Measurements from ENCODE around the gene CPNE4. TPM values are rescaled to one million over a fixed set of nuclear protein-coding genes. Genes with fewer than 3 reads are reported as not detected.

The CPNE4 gene
- total RNA-seq, 2 donors from 2014 or later = 1.2 to 7.6 TPM

- ATAC-seq (no peak), DNase-seq (no peak)
- intact Hi-C loops (cut with DNase I) = no loop called here
These were observed 346.4 kb downstream of the CPNE4 start for GRCh38 chr3:131688370-131688769.

DNA sequence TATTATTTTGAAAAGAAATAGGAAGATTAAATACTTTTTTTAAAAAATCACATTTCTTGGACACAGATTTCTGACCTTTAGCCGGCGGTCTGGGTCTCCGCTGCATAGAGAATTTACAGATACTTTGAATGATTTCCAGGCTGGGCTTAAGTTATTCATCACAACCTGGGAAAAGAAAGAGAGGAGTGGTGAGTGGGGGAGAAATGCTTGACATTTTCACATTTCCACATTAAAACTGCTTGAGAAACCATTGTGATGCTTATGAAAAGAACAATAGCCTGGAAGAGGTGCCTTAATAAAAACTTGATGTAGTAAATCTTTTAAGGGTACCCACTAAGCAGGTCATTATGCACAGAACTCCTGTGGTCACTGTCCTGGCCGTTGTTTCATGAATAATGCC lies 365.2 kb downstream of the CPNE4 start:
- no peak for DNase-seq
- intact Hi-C loops (cut with DNase I) = no loop called here
- no peak for ATAC-seq

DNA sequence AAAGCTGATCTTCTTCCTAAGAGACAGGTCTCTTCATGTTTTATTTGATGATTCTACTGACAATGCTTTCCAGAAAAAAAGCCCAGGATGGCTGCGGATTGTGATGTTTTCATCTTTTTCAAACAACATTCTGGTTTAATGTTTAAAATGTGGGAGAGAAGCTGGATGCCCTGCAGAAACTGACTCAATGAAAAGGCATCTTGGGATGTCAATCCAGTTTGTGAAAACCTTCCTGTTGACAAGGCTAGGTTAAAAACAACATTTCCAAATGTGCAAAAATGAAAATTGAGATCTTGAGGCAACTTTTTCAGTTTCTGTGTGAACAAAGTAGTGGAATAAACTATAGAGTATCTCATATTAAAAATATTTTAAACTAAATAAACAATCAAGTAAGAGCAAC lies 376.0 kb downstream of the CPNE4 start:
- intact Hi-C loops (cut with DNase I) = no loop called here
- ATAC-seq = no peak
- no peak for DNase-seq

DNA sequence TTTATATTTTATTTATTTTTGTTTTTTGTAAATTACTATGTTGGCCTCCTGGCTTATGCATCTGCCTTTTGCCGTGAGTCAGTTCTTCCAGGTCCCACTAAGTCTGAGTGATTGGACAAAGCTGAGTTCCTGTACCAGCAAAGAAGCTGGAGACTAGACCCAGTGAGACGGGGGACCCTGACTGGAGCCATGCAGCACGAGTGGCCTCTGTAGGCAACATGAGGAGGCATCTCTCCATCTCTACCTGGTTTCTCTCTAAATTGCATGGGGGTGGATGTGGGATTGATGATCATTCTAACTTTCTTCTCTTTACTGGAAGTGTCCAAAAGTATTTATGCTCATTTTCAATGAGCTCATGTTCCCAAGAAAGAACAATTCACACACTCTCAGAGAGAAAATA lies 376.7 kb downstream of the CPNE4 start:
- intact Hi-C loops (cut with DNase I) = no loop called here
- ATAC-seq = no peak
- no peak for DNase-seq

GRCh38 chr3:131655070-131655690 lies 379.6 kb downstream of the CPNE4 start:
- ATAC-seq = no peak
- DNase-seq = no peak
- intact Hi-C loops (cut with DNase I) = no loop called here

GRCh38 chr3:131645638-131646037 lies 389.2 kb downstream of the CPNE4 start:
- no peak for ATAC-seq
- DNase-seq = no peak
- intact Hi-C loops (cut with DNase I) = no loop called here

DNA sequence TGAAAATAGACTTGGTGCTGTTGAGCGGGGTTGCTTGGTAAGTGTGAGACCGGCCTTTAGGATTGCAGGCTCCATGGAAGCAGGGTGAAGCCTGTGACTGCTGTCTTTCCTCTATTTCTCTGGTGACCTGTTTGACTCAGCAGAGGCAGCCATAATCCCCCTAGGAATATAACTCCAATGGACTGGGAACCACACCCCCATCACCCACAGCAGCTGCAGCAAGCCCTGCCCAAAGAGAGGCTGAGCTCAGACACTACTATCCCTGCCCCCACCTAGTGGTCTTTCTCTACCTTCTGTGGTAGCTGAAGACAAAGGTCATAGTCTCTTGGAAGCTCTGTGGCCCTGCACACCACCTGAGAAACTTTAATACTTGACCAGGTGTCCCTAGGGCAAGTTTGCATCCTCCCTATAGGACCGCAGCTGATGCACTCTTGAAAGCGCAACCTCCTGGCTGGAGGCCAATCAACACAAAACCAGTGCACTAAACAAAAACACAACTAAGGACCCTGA lies 398.5 kb downstream of the CPNE4 start:
- DNase-seq (no peak), ATAC-seq (no peak)
- intact Hi-C loops (cut with DNase I) = loop anchor here in 1 of 2 donors (10.0 kb wide), 1 partner anchor 62 kb away; no protein-coding TSS in a partner anchor

GRCh38 chr3:131630807-131631206 lies 404.0 kb downstream of the CPNE4 start:
- intact Hi-C loops (cut with DNase I) = loop anchor here in 1 of 2 donors (10.0 kb wide), 1 partner anchor 56 kb away; no protein-coding TSS in a partner anchor
- no peak for DNase-seq
- ATAC-seq = no peak

GRCh38 chr3:131630097-131630496 lies 404.7 kb downstream of the CPNE4 start:
- ATAC-seq = no peak
- intact Hi-C loops (cut with DNase I) = loop anchor here in 1 of 2 donors (10.0 kb wide), 1 partner anchor 55 kb away; no protein-coding TSS in a partner anchor
- DNase-seq = no peak

GRCh38 chr3:131623431-131623830 lies 411.4 kb downstream of the CPNE4 start:
- no peak for ATAC-seq
- intact Hi-C loops (cut with DNase I) = no loop called here
- DNase-seq = no peak

DNA sequence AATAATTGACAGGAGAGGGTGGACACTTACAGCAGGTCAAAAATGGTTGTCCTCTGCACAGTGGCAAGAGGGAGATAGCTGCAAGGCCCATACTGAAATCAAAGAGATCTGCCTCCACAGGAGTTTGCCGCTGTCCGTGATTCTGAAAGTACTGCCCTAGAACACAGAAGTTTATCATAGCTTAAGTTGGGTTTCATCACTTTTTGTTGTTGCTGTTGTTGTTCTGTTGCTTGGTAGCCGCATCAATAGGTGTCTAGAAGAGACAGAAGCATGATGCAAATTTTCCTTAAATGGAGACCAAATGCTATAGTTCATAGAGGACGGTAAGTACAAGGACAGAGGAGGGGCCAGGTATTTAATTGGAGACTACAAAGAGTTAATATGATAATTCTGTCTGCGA lies 412.1 kb downstream of the CPNE4 start:
- DNase-seq = no peak
- intact Hi-C loops (cut with DNase I) = no loop called here
- no peak for ATAC-seq

DNA sequence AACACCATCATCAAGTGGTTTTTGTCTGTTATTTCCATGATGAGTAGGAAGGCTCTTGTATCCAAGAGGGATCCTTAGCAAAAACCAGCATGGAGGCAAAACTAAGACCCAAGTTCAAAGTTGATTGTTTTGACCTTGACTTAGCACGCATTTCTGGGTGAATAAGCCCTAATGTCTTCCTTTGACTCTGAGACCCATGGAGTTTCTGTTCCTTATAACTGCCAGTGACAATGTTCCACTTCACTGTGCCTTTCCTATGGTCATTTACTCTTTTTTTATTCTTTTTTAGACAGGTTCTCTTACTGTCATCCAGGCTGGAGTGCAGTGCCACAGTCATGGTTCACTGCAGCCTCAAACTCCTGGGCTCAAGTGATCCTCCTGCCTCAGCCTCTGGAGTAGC lies 413.8 kb downstream of the CPNE4 start:
- no peak for ATAC-seq
- no peak for DNase-seq
- intact Hi-C loops (cut with DNase I) = no loop called here

GRCh38 chr3:131619821-131620220 lies 415.0 kb downstream of the CPNE4 start:
- DNase-seq (no peak), ATAC-seq (no peak)
- intact Hi-C loops (cut with DNase I) = no loop called here

DNA sequence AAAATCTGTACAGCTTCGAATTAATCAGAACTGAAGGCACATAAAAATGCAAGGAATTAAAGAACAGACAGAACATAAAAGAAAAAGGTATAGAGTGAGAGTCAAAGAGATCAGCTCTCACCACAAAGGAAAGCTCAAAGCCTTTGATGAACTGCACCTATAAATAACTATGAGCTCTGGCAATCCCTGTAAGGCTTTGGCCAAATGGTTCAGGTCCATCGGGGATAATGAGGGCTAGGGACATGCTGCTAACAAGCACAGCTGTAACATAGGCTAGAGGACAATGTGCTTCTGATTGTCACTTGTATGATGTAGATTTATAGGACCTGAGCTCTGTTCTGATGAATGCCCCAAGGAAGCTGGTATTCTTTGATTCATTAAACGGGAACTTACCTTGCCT lies 418.1 kb downstream of the CPNE4 start:
- DNase-seq (no peak), ATAC-seq (peak in 1 of 2 donors; percentile 30)
- intact Hi-C loops (cut with DNase I) = no loop called here

DNA sequence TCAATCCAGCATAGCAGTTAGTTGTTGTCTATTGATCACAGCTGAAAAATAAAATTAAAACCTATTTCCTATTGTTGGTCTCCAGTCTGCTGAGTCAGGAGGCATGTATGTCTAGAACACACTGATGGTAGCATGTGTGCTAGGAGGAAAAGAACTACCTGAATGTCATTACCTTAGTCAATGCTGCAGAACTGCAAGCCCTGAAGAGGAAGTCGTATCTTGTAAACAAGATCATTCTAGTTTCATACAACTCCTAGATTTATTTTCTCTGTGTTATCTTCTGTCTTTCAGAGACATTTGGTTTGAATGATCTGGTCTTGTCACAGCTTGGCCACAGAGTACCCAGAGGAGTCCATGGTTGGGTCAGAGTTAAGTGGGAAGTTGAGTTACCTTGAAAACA lies 422.1 kb downstream of the CPNE4 start:
- DNase-seq (no peak), ATAC-seq (no peak)
- intact Hi-C loops (cut with DNase I) = no loop called here

DNA sequence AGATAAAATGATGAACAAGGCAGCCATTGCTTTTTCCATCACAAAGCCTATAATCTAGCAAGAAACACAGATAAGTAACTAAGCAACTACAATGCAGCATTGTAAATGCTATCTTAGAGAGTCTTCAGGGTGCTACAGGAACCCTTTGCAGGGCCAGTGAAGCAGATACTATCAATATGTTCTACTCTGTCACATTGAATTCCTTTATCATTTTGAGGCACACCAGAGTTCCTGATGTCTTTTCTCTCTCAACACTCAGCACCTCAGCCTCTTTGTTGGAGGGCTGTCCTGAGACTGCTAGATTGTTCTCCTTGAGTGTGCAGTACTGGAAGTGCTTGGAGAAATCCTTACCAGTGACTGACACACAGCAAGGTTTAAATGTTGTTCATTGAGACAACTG lies 424.6 kb downstream of the CPNE4 start:
- intact Hi-C loops (cut with DNase I) = no loop called here
- DNase-seq (no peak), ATAC-seq (no peak)

GRCh38 chr3:131608741-131609140 lies 426.1 kb downstream of the CPNE4 start:
- intact Hi-C loops (cut with DNase I) = no loop called here
- ATAC-seq (no peak), DNase-seq (no peak)

DNA sequence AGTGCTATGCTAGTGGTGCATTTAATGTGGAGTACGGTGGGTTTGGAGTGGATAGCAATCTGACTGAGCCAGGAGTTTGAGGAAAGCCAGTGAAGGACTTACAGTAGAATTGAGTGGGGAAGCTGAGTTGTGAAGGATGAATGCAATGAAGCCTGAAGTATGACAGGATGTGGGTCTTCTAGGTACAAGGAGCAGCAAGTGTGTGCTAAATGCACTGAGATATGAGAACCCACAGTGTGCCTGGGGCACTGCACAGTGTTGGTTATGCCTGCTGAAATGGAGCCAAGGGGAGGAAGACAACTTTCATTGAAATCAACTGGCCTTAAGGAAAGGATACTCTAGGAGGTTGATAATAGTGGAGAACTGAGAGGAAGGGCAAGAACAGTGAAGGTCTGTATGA lies 426.5 kb downstream of the CPNE4 start:
- no peak for ATAC-seq

GRCh38 chr3:131605916-131606315 lies 428.9 kb downstream of the CPNE4 start:
- intact Hi-C loops (cut with DNase I) = no loop called here
- no peak for ATAC-seq
- no peak for DNase-seq

More for the DNA sequence above, 426.5 kb downstream of the CPNE4 start:
- no peak for DNase-seq
- intact Hi-C loops (cut with DNase I) = no loop called here

DNA sequence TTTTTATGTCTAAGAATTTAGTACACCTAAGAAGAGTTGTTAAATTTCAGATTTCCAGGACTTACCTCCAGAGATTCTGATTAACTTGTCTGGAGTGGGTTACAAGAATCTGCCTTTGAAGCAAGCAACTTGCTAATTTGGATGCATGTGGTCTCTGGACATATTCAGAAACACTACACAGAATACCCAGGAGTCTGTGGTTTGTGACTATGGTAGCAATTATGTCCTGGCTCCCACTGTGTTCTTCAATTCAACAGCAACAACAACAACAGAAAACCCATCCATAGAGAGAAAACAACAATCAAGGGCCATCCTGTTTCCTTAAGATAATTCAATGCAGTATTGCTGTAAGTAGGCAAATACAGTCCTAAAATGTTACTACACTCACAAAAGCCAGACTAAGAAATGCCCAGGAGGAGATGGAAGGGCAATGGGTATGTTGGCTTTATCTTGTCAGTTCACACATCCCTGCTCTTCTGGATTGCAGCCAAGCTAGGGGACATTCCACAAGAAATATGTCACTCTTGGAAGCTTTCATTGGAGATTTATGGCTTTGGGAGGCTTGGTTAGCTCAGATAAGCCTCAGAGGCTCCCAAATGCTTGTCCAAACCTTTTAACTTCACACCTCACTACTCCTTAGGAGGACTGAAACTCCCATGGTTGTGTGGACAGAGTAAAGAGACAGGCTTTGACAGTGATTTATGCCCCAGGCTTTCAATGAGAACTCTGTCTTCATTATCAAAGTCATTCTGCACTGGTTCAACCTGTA lies 432.6 kb downstream of the CPNE4 start:
- intact Hi-C loops (cut with DNase I) = no loop called here
- DNase-seq (no peak), ATAC-seq (peak; percentile 67 to 94)

GRCh38 chr3:131597816-131598215 lies 437.0 kb downstream of the CPNE4 start:
- no peak for ATAC-seq
- DNase-seq = no peak
- intact Hi-C loops (cut with DNase I) = no loop called here
